NCI-H446 treated with DMSO at 0.1 percent for 48 hours (cell line): ENCODE results near the gene DCTN3.

Experiments used
- DNase-seq: peaks from one replicate; lab custom pipeline; 2025; lab: John Stamatoyannopoulos, UW

Gene DCTN3

GRCh38 chr9:34573599-34574325 is 46.5 kb downstream of the DCTN3 start:
- no peak for DNase-seq

- DNase-seq: no peak
Measured at GRCh38 chr9:34572628-34573027, 47.7 kb downstream of the DCTN3 start.

DNA sequence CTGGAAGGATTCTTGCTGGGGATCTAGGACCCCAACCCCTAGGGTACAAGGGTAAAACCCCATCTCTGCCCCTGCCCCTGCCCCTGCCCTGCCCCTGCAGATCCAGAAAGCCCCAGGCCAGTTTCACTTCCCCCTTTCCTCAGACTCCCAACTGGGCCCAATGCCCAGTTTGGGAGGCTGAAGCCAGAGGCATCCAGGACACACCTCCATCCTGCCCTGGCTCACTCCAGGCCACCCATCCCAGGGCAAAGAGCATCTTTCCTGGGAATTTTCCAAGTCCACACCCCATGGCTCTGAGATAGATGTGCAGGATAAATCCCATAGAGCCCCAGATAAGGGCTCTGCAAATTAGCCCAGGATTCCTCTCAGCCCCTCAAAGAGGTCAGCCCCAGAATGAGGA is 48.2 kb downstream of the DCTN3 start:
- no peak for DNase-seq

DNA sequence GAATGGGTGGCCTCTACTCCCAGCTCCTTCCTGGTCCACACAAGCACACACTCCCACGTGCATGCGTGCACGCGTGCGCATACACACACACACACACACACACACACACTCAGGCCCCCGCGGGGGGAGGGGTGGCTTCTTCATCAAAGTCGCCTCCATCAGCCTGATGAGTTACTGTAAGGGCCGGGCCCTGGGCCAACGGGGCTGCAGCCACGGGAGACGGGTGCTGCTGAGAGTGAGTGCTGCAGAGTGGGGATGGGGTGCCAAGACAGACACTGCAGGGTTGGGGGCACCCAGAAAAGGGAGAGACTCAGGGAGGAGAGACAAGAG is 48.8 kb downstream of the DCTN3 start:
- no peak for DNase-seq

DNA sequence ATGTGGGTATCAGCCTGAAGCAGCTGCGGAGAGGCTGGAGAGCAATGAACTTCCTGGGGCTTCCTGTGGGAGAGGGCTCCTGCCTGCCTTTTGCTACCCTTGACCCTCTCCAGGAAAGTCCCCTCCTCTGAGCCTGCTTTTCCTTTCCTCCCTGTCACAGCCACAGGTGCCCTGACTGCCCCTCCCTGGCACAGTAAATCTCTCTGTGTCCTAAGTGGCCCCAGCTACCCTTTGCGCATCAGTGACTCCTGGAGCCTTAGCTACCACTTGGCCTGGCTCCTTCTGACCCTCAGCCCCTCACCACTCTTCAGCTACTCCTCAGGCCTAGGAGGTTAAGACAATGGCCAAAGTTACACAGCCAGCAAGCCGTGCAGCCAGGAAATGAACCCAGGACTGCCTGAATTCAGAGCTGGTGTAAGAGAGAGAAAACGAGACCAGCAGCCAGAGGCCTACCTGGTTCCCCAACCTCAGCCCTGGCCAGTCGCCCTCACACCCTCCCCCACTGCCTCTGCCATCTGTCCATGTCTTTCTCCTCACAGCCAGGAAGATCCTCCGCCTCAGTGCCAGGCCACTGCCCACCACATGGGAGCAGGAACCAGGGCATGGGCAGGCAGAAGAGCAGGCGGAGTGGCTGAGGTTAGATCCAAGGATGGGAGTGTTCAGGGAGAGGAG is 49.4 kb downstream of the DCTN3 start:
- DNase-seq: no peak

GRCh38 chr9:34570376-34570775 is 49.9 kb downstream of the DCTN3 start:
- peak; percentile 52 for DNase-seq

DNA sequence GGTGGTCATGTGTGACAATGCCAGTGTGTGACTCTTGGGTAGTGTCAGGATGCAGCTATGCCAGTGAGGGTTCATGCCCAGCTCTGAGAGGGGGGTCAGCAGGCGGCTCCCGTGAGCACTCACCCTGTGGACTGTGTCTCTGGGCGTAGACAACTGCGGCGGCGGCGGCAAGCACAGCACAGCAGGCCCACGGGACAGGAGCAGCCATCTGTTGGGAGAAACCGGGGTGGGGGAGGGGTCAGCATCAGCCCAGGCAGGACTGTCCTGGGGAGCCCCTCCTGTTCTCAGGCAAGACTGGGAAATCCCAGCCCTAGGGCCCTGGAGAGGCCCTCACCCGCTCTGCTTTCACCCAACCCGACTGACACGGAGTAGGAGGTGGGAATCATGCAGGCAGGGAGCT is 51.5 kb downstream of the DCTN3 start:
- DNase-seq: no peak

DNA sequence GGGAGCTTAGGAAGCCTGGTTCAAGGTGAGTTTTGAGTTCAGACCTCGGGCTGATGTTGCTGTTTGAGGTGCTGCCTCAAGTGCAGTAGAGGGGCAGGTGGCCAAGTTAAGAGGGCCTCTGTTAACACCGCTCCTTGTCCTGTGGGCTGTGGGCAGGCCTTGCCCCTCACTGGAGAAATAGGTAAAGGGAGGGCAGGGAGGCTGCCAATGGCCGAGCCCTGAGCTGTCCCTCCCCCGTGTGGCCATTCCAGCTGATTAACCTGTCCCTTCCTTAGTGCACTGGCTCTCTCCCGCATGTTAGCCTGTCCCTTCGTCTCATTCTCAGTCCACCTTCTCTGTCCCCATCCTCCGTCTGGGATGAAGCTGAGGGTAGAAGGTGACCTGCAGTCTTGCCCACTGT is 52.2 kb downstream of the DCTN3 start:
- DNase-seq: no peak

DNA sequence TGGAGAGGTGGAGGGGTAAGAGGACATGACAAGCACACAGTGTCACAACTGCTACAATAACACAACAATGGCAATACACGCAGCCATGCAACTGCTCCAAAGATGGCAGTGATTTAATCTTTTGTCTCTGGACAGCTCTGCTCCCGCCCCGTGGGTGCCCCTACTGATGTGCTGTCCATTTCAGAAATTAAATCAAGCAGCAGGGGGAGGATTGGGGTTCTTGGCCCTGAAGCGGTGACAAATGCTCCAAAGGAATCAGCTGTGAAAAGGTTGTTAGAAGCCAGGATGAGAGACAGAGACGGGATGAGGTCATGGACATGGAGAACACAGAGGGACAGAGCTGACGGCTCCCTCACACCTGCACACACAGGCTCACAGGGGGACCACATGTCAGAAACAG is 53.3 kb downstream of the DCTN3 start:
- DNase-seq: no peak

GRCh38 chr9:34566322-34566721 is 54.0 kb downstream of the DCTN3 start:
- no peak for DNase-seq

GRCh38 chr9:34565856-34566255 is 54.4 kb downstream of the DCTN3 start:
- no peak for DNase-seq

GRCh38 chr9:34564617-34565016 is 55.7 kb downstream of the DCTN3 start:
- DNase-seq: no peak
